Measurements from ENCODE around the gene AAGAB.

DNA sequence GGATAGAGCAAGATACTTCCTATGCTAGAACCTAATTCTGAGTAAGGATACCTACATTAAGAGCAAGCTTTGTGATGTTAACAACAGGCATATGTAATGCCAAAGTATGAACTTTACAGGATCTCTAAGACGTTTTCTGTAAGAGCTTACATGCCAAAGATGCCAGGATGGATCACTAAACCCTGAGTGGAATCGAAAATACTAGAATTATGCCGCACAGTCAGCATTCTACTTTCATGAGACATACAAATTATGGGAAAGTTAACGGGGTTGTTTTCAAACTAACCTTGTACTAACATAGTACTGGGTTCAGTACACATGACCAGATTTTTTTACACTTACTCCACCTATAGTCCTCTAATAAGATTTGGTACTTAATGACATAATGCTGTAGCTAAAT lies 55.1 kb downstream of the AAGAB start:
- TF ChIP-seq, protein P1, sequence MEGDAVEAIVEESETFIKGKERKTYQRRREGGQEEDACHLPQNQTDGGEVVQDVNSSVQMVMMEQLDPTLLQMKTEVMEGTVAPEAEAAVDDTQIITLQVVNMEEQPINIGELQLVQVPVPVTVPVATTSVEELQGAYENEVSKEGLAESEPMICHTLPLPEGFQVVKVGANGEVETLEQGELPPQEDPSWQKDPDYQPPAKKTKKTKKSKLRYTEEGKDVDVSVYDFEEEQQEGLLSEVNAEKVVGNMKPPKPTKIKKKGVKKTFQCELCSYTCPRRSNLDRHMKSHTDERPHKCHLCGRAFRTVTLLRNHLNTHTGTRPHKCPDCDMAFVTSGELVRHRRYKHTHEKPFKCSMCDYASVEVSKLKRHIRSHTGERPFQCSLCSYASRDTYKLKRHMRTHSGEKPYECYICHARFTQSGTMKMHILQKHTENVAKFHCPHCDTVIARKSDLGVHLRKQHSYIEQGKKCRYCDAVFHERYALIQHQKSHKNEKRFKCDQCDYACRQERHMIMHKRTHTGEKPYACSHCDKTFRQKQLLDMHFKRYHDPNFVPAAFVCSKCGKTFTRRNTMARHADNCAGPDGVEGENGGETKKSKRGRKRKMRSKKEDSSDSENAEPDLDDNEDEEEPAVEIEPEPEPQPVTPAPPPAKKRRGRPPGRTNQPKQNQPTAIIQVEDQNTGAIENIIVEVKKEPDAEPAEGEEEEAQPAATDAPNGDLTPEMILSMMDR (IDR thresholded peaks at IDR 0.05) = no peak
- TF ChIP-seq POLR2A (IDR thresholded peaks at IDR 0.05) = no peak
